ENCODE results near the gene CDK15. TPM values are rescaled to one million over a fixed set of nuclear protein-coding genes. Genes with fewer than 3 reads are reported as not detected.

Gene CDK15
- total and polyA plus RNA-seq, 9 of the 15 experiments (the other 6 are each of a cell fraction or from before 2014, with no cell fraction given): not detected

GRCh38 chr2:201780674-201781493, 25.5 kb upstream of the CDK15 start, which contains the start of gene ALS2:
Gene ALS2 (minus strand): TSS chr2:201780933. CDS start chr2:201768885, 12,048 bp downstream.
- Histone ChIP-seq H3K27me3 (ENCODE audit: control insufficient read depth in 2 of 2, insufficient read depth in 2 of 2, low read length in 2 of 2) (no peaks in the 10 kb centered on the region), H3K9ac (ENCODE audit: insufficient read depth in 1 of 2, low read depth in 2 of 2, low read length in 2 of 2) (peak within 1 kb of the TSS; percentile 81 to 95), H3K36me3 (ENCODE audit: control insufficient read depth, insufficient read depth, low read length) (no peaks in the 10 kb centered on the region), H3K9me1 (ENCODE audit: control insufficient read depth, insufficient read depth, low read length) (no peaks in the 10 kb centered on the region), H3K9me3 (replicated peaks; ENCODE audit: control insufficient read depth, insufficient read depth, low read depth, low read length) (no peaks in the 10 kb centered on the region), H3K4me2 (ENCODE audit: insufficient read depth, low read length) (peak within 1 kb of the TSS; percentile 90), H3K79me2 (ENCODE audit: control insufficient read depth, insufficient read depth, low read length) (peaks cover 37% of the 10 kb centered on the region), H2AFZ (ENCODE audit: low read depth, low read length) (peak within 1 kb of the TSS; percentile 96), H4K20me1 (replicated peaks; ENCODE audit: control insufficient read depth, insufficient read depth, low read length) (no peaks in the 10 kb centered on the region), H3K4me3 (peak within 1 kb of the TSS; percentile 87), H3K27ac (ENCODE audit: extremely low read depth, low read depth, low read length) (peak within 1 kb of the TSS; percentile 91), H3K4me1 (replicated peaks in 1 of 2; ENCODE audit: control insufficient read depth in 2 of 2, insufficient read depth in 2 of 2, low read length in 2 of 2) (peaks cover 4 to 6% of the 10 kb centered on the region in 2 experiments; a peak in 4 of 5 replicates)
- BruUV-seq (replicated peaks): no TSS peak
- intact Hi-C loops (cut with micrococcal nuclease) (no loop called here), in situ Hi-C loops (cut with MboI) (no loop called here)
- POLR2A ChIA-PET: interaction anchor here (0.5 to 1.2 kb wide), 9 partner anchors 10 to 212 kb away, joined by 3 to 6 read pairs (median 3); no protein-coding TSS in a partner anchor
- peak; percentile 95 for ATAC-seq
- DNase-seq (ENCODE audit: extremely low read depth in 1 of 4, low spot score in 3 of 4): peak; percentile 83 to 91 (median 84)
- CTCF ChIA-PET (ENCODE audit: low intra/inter-chr PET ratio): no interaction called here
- WGBS (ENCODE audit: insufficient coverage, low coverage, missing lambda C conversion rate): 2% methylated on average over 25 of the region's 60 CpGs
- peak; percentile 94 for FAIRE-seq
- TF ChIP-seq FOXK2 (conservative IDR thresholded peaks at IDR 0.05 in 1 of 2, IDR thresholded peaks at IDR 0.05 in 1 of 2; ENCODE audit: low read depth in 2 of 2): peak; percentile 56; a peak in 2 of 4 replicates
- TF ChIP-seq KLF16 (IDR thresholded peaks at IDR 0.05): no peak; the same call in 1 of the 2 replicates
- peak; percentile 33; the same call in 1 of the 2 replicates for TF ChIP-seq ZEB2 (IDR thresholded peaks at IDR 0.05)
- TF ChIP-seq MITF (IDR thresholded peaks at IDR 0.05): peak; percentile 51; the same call in 1 of the 2 replicates
- no peak for TF ChIP-seq E2F4 (CRISPR knock-in tag; IDR thresholded peaks at IDR 0.05; ENCODE audit: low read depth)
- no peak for TF ChIP-seq KLF13 (tag; IDR thresholded peaks at IDR 0.05; ENCODE audit: borderline replicate concordance, low read depth)
- no peak for TF ChIP-seq NFXL1 (CRISPR knock-in tag; IDR thresholded peaks at IDR 0.05)
- TF ChIP-seq FOXJ3 (CRISPR knock-in tag; IDR thresholded peaks at IDR 0.05): no peak
- no peak for TF ChIP-seq MXD1 (CRISPR knock-in tag; IDR thresholded peaks at IDR 0.05; ENCODE audit: borderline replicate concordance, poor library complexity, severe bottlenecking)
- no peak for TF ChIP-seq BRD9 (IDR thresholded peaks at IDR 0.05; ENCODE audit: low read depth, partially characterized antibody)
- TF ChIP-seq POLR2A (conservative IDR thresholded peaks at IDR 0.05): peak; percentile 79
- TF ChIP-seq EP400 (IDR thresholded peaks at IDR 0.05): peak; percentile 22; the same call in 1 of the 2 replicates
- TF ChIP-seq ZNF174 (CRISPR knock-in tag; IDR thresholded peaks at IDR 0.05): no peak
- no peak for TF ChIP-seq ZNF699 (CRISPR knock-in tag; IDR thresholded peaks at IDR 0.05; ENCODE audit: insufficient replicate concordance)
- peak; percentile 69 for TF ChIP-seq NFE2 (IDR thresholded peaks at IDR 0.05; ENCODE audit: low read depth)

All from K562 (cell line).